HG02610 (cell line): ENCODE measurements around the gene VAV3.
"Not testable (repeated sequence)": the region's sequence is repeated elsewhere in the genome, so short reads cannot be mapped to it uniquely, and the experiment has no call there.

ENCODE experiments used
- ATAC-seq: cut with Tn5 transposase; IDR thresholded peaks from one replicate; pipeline ENCODE4 v1.9.1; 2021; ENCODE audit warnings: mild to moderate bottlenecking, moderate library complexity; ENCODE audit not compliant: unreplicated experiment

Gene VAV3

DNA sequence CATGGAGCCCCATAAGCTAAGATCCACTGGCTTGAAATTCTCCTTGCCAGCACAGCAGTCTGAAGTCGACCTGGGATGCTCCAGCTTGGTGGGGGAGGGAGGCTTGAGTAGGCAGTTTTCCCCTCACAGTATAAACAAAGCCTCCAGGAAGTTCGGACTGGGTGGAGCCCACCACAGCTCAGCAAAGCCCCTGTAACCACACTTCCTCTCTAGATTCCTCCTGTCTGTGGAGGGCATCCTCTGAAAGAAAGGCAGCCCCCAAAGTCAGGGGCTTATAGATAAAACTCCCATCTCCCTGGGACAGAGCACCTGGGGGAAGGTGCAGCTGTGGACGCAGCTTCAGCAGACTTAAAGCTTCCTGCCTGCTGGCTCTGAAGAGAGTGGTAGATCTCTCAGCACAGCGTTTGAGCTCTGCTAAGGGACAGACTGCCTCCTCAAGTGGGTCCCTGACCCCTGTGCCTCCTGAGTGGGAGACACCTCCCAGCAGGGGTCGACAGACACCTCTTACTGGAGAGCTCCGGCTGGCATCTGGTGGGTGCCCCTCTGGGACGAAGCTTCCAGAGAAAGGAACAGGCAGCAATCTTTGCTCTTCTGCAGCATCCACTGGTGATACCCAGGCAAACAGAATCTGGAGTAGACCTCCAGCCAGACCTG lies 120.3 kb downstream of the VAV3 start:
- ATAC-seq: not testable (repeated sequence)

- no peak for ATAC-seq
Measured at GRCh38 chr1:107843989-107844388, 121.0 kb downstream of the VAV3 start.

- ATAC-seq: no peak
Measured at GRCh38 chr1:107842241-107842640, 122.7 kb downstream of the VAV3 start.

DNA sequence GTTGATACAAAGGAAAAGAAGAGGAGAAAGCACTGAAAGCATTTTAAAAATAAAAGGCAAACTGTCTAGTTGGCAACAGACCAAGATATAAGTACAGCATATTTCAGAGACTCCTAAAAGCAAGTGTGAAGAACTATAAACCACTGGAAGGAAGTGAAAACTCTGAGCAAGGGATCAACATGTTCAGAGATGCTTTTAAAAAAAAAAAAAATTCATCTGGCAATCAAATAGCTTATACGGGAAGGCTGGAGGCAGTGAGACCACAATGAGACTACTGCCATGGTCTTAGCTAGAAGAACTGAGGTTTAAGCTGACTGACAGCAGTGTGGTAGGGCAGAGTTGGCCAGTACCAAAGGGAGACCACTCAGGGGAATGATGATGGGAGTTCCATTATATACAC lies 124.3 kb downstream of the VAV3 start:
- no peak for ATAC-seq

DNA sequence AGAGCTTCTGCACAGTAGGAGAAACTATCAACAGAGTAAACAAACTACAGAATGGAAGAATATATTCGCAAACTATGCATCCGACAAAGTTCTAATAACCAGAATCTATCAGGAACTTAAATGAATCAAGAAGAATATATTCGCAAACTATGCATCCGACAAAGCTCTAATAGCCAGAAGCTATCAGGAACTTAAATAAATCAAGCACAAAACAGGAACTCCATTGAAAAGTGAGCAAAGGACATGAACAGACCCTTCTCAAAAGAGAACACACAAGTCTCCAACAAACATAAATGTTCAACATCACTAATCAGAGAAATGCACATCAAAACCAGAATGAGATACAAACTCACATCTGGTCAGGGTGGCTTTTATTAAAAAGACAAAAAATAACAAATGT lies 126.9 kb downstream of the VAV3 start:
- ATAC-seq: no peak

- ATAC-seq: no peak
Measured at GRCh38 chr1:107835151-107835670, 129.8 kb downstream of the VAV3 start.

DNA sequence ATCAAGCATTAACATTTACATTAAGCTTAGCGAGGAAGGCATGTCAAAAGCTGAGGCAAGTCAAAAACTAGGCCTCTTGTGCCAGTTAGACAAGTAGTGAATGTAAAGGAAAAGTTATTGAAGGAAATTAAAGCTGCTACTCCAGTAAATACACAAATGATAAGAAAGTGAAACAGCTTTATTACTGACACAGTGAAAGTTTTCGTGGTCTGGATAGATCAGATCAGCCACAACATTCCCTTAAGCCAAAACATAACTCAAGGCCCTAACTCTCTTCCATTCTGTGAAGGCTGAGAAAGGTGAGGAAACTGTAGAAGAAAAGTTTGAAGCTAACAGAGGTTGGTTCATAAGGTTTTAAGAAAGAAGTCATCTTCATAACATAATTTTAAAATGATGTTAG lies 131.9 kb downstream of the VAV3 start:
- ATAC-seq: no peak

- no peak for ATAC-seq
Measured at GRCh38 chr1:107831921-107832320, 133.1 kb downstream of the VAV3 start.

GRCh38 chr1:107830526-107830925 lies 134.5 kb downstream of the VAV3 start:
- no peak for ATAC-seq

- ATAC-seq: no peak
Measured at GRCh38 chr1:107830075-107830474, 134.9 kb downstream of the VAV3 start.

- no peak for ATAC-seq
Measured at GRCh38 chr1:107829036-107829770, 135.8 kb downstream of the VAV3 start.

DNA sequence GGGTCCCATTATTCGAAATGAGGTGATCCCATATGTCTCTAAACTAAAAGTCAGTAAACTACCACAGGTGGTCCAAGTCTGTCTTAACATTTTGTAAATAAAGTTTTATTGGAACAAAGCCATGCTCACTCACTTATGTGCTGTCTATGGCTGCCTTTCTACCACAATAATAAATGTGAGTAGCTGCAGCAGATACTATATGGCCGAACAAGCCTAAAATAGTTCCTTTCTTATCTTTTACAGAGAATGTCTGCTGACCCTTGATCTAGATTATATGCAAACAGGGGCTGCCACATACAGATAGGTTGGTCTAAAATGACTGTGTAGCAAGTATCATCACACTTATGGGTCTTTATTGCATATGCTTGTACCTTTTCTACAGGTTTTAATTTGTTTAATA lies 140.0 kb downstream of the VAV3 start:
- no peak for ATAC-seq

- ATAC-seq: no peak
Measured at GRCh38 chr1:107821340-107821739, 143.6 kb downstream of the VAV3 start.

DNA sequence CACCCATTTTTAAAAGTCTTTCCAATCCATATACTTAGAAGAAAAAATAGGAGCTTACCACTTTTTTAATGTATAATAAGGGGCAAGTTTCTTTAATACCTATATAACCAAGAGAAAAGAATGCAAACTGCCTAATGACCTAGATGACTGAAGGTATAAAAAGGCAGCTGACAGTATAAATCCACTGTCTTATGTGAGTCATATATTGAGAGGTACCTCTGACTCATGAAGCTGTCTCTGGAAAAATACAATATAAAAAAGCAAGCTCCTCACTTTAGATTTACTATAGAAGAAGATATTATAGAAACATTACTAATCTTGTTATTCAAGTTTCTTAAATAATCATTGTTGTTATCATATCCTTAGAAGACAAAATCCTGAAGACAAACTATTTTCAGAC lies 144.2 kb downstream of the VAV3 start:
- ATAC-seq: no peak

GRCh38 chr1:107817935-107818334 lies 147.0 kb downstream of the VAV3 start:
- no peak for ATAC-seq

DNA sequence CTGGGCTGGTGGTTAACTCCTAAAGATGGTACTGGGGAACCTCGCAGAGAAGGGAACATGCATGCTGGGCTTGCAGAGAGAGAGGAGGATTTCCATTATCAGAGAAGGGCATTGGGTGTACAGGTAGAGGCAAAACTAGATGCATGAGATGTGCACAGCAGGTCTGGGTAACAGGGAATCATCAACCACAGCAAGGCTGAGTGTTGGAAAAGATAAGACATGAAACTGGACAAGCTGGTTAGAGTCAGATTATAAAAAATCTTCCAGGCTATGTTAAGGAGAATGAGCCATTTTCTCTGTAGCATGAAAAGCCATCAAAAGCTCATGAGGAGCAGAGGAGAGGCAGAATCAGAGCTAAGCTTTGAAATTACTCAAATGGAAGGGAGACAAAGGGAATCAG lies 147.8 kb downstream of the VAV3 start:
- ATAC-seq: no peak

GRCh38 chr1:107810291-107810951 lies 154.6 kb downstream of the VAV3 start:
- ATAC-seq: no peak

GRCh38 chr1:107807855-107808254 lies 157.1 kb downstream of the VAV3 start:
- ATAC-seq: no peak

DNA sequence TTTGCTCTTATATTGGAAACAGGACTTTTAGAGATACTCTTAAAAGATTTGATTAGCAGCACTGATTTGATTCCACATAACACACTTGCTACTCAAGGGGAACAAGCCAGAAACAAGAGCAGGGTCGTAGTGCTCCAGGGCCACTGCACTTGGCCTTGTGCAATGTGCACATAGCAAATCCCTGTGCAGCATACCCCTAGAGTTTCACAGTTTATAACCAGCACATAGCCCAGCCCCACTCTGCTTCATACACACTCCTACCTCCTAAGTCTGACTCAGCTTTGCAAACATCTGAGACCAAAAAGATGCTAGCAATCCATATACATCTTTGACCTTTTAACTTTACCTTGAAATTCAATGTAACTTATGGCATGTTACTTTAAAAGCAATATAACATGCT lies 157.6 kb downstream of the VAV3 start:
- ATAC-seq: no peak

DNA sequence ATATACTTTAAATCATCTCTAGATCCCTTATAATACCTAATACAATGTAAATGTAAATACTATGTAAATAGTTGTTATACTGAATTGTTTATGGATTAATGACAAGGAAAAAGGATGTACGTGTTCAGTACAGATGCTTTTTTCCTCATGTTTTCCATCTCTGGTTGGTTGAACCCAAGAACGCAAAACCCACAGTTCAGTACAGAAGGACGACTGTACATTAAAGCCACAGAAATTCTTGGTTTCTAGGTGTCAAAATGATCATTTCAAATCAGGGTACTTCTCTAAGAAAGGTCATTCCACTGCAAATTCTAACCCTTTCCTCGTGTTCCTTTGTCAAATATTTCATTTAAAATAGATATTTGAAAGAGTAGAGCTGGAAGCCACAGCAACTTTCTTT lies 158.1 kb downstream of the VAV3 start:
- ATAC-seq: no peak

GRCh38 chr1:107804741-107805140 lies 160.2 kb downstream of the VAV3 start:
- ATAC-seq: no peak

GRCh38 chr1:107804134-107804533 lies 160.8 kb downstream of the VAV3 start:
- ATAC-seq: no peak
